Measurements from ENCODE around the gene GM2A.

DNA sequence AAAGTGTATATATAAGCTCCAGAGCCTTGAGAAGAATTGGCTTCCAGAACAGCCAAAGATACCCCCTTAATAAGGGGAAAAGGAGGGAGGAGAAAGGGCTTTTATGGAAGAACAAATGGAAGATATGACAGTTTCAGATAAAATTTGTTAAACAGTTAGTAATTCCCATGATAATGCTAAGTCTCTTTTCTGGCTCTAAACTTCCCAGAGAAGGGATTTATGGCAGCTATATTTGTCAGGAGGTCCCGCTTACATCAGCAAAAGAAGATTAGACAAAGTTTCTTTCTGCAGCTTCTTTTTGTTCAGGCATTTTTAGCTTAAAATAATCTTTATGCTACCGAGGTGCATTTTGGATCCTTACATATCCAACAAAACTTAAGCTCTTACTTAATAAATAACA is 64.9 kb downstream of the GM2A start:
- TF ChIP-seq, protein P1, sequence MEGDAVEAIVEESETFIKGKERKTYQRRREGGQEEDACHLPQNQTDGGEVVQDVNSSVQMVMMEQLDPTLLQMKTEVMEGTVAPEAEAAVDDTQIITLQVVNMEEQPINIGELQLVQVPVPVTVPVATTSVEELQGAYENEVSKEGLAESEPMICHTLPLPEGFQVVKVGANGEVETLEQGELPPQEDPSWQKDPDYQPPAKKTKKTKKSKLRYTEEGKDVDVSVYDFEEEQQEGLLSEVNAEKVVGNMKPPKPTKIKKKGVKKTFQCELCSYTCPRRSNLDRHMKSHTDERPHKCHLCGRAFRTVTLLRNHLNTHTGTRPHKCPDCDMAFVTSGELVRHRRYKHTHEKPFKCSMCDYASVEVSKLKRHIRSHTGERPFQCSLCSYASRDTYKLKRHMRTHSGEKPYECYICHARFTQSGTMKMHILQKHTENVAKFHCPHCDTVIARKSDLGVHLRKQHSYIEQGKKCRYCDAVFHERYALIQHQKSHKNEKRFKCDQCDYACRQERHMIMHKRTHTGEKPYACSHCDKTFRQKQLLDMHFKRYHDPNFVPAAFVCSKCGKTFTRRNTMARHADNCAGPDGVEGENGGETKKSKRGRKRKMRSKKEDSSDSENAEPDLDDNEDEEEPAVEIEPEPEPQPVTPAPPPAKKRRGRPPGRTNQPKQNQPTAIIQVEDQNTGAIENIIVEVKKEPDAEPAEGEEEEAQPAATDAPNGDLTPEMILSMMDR (IDR thresholded peaks at IDR 0.05), result no peak
- TF ChIP-seq POLR2A (IDR thresholded peaks at IDR 0.05), result no peak
